CD4-positive, alpha-beta memory T cell (primary cell): Measurements from ENCODE around the gene SHISA6. TPM values are rescaled to one million over a fixed set of nuclear protein-coding genes. Genes with fewer than 3 reads are reported as not detected.

Experiments
- CTCF ChIA-PET: fragments of 350-600 bp; sonication (Branson Sonifier 250); formaldehyde crosslinking; loops from one replicate; lab custom pipeline; 2021; ENCODE audit warnings: inconsistent platforms; ENCODE audit not compliant: partially characterized antibody; lab: Charles Lee
- POLR2A ChIA-PET: fragments of 350-600 bp; sonication (Branson Sonifier 250); formaldehyde crosslinking; loops from one replicate; lab custom pipeline; 2021; ENCODE audit not compliant: partially characterized antibody; lab: Charles Lee
- DNase-seq, 5 donors: peaks; one replicate each; pipeline versions ENCODE4 v3.0.0 to v3.0.0-alpha.2; 2020 to 2022; ENCODE audit warnings: mixed read lengths in 1 of 5
- H3K27ac ChIP-seq: one replicate; pipeline ENCODE4 v1.7.0; 2013; ENCODE audit warnings: low read depth, low read length
- H3K27me3 ChIP-seq: 2 replicates; pipeline ENCODE4 v1.7.0; 2013; ENCODE audit warnings: mild to moderate bottlenecking, low read length, moderate library complexity; ENCODE audit not compliant: insufficient read depth
- H3K36me3 ChIP-seq: 2 replicates; pipeline ENCODE4 v1.7.0; 2013; ENCODE audit warnings: mild to moderate bottlenecking, low read length, moderate library complexity; ENCODE audit not compliant: insufficient read depth
- H3K4me1 ChIP-seq: 2 replicates; pipeline ENCODE4 v1.7.0; 2013; ENCODE audit warnings: mild to moderate bottlenecking, low read length, moderate library complexity; ENCODE audit not compliant: insufficient read depth
- H3K4me3 ChIP-seq, 2 donors: one replicate each; pipeline ENCODE4 v1.7.0; 2013; ENCODE audit warnings: low read length in 2 of 2, mild to moderate bottlenecking in 1 of 2
- H3K9me3 ChIP-seq, 2 donors: one replicate each; pipeline ENCODE4 v1.7.0; 2013; ENCODE audit warnings: low read length in 2 of 2, control low read depth in 1 of 2; ENCODE audit not compliant: control insufficient read depth in 1 of 2
- H3K27ac Mint-ChIP-seq, 7 donors: one replicate each; pipeline ENCODE4 v1.8.0; 2020 to 2021; ENCODE audit warnings: mixed read lengths in 7 of 7, mild to moderate bottlenecking in 6 of 7, inconsistent platforms in 3 of 7, moderate library complexity in 3 of 7
- H3K27me3 Mint-ChIP-seq, 2 donors: one replicate each; pipeline ENCODE4 v1.8.0; 2020 to 2021; ENCODE audit warnings: mixed read lengths in 2 of 2
- H3K36me3 Mint-ChIP-seq, 2 donors: one replicate each; pipeline ENCODE4 v1.8.0; 2020 to 2021; ENCODE audit warnings: mixed read lengths in 2 of 2, inconsistent platforms in 1 of 2, mild to moderate bottlenecking in 1 of 2
- H3K4me1 Mint-ChIP-seq, 4 donors: one replicate each; pipeline ENCODE4 v1.8.0; 2020 to 2021; ENCODE audit warnings: mixed read lengths in 4 of 4, mild to moderate bottlenecking in 1 of 4
- H3K4me3 Mint-ChIP-seq, 8 donors: one replicate each; pipeline ENCODE4 v1.8.0; 2020 to 2021; ENCODE audit warnings: mixed read lengths in 8 of 8, mild to moderate bottlenecking in 7 of 8, moderate library complexity in 6 of 8, inconsistent platforms in 3 of 8
- H3K9me3 Mint-ChIP-seq, 8 donors: one replicate each; pipeline ENCODE4 v1.8.0; 2020 to 2021; ENCODE audit warnings: mixed read lengths in 8 of 8, mild to moderate bottlenecking in 5 of 8, inconsistent platforms in 3 of 8, moderate library complexity in 1 of 8
- intact Hi-C: fragments of 100-400 bp; cut with micrococcal nuclease; formaldehyde crosslinking; loops from one replicate; pipeline ENCODE4 v1.15.1; 2023
- polyA plus RNA-seq, 2 donors: library from polyadenylated mRNA; unstranded; fragments of 300-500 nt; fragmentation: Illumina TruSeq; gene quantifications; one replicate each; pipeline ENCODE4 v1.2.3, GENCODE V29; 2021
- total RNA-seq, 2 experiments: library from RNA; stranded (reverse); gene quantifications; one replicate each; pipeline ENCODE4 v1.2.3, GENCODE V29; 2021

Gene SHISA6
- total and polyA plus RNA-seq, 4 experiments from 2014 or later, result not detected

- no peak overlapping the region for H3K27ac Mint-ChIP-seq
Measured at GRCh38 chr17:11221196-11221595, 19.8 kb upstream of the SHISA6 start.

GRCh38 chr17:11221721-11222120 lies 19.3 kb upstream of the SHISA6 start:
- H3K4me1 Mint-ChIP-seq, result no peaks in the 10 kb centered on the region
- no peak overlapping the region for H3K4me3 Mint-ChIP-seq
- DNase-seq, result no peak
- Histone ChIP-seq H3K4me3 (no peak overlapping the region), H3K4me1 (no peaks in the 10 kb centered on the region), H3K9me3 (no peaks in the 10 kb centered on the region), H3K27ac (no peak overlapping the region), H3K36me3 (no peaks in the 10 kb centered on the region), H3K27me3 (no peaks in the 10 kb centered on the region)
- H3K27me3 Mint-ChIP-seq, result peaks cover 0 to 6% of the 10 kb centered on the region in 2 donors
- no peaks in the 10 kb centered on the region for H3K36me3 Mint-ChIP-seq
- intact Hi-C loops, result no loop called here
- ChIA-PET CTCF (no interaction called here), POLR2A (no interaction called here)
- peaks cover 0 to 9% (median 6%) of the 10 kb centered on the region in 8 donors for H3K9me3 Mint-ChIP-seq
- H3K27ac Mint-ChIP-seq, result no peak overlapping the region

More at GRCh38 chr17:11221196-11221595, 19.8 kb upstream of the SHISA6 start:
- Mint-ChIP-seq H3K36me3 (no peaks in the 10 kb centered on the region), H3K9me3 (peaks cover 0 to 9% (median 6%) of the 10 kb centered on the region in 8 donors), H3K27me3 (peaks cover 0 to 6% of the 10 kb centered on the region in 2 donors), H3K4me3 (no peak overlapping the region), H3K4me1 (no peaks in the 10 kb centered on the region)
- Histone ChIP-seq H3K36me3 (no peaks in the 10 kb centered on the region), H3K4me3 (no peak overlapping the region), H3K9me3 (no peaks in the 10 kb centered on the region), H3K27me3 (no peaks in the 10 kb centered on the region), H3K27ac (no peak overlapping the region), H3K4me1 (no peaks in the 10 kb centered on the region)
- intact Hi-C loops, result no loop called here
- no peak for DNase-seq
- POLR2A ChIA-PET, result no interaction called here
- CTCF ChIA-PET, result no interaction called here

- Histone ChIP-seq H3K9me3 (no peaks in the 10 kb centered on the region), H3K36me3 (no peaks in the 10 kb centered on the region), H3K4me3 (no peak overlapping the region), H3K27ac (no peak overlapping the region), H3K27me3 (no peaks in the 10 kb centered on the region), H3K4me1 (no peaks in the 10 kb centered on the region)
- DNase-seq, result no peak
- no peaks in the 10 kb centered on the region for H3K36me3 Mint-ChIP-seq
- no peak overlapping the region for H3K27ac Mint-ChIP-seq
- no peaks in the 10 kb centered on the region for H3K4me1 Mint-ChIP-seq
- peaks cover 0 to 17% (median 4%) of the 10 kb centered on the region in 8 donors for H3K9me3 Mint-ChIP-seq
- no peak overlapping the region for H3K4me3 Mint-ChIP-seq
- CTCF ChIA-PET, result no interaction called here
- intact Hi-C loops, result no loop called here
- peaks cover 19 to 23% of the 10 kb centered on the region in 2 donors for H3K27me3 Mint-ChIP-seq
- POLR2A ChIA-PET, result no interaction called here
Measured at GRCh38 chr17:11238705-11239104, 2.3 kb upstream of the SHISA6 start.

- Histone ChIP-seq H3K9me3 (no peaks in the 10 kb centered on the region), H3K27ac (no peak overlapping the region), H3K36me3 (no peaks in the 10 kb centered on the region), H3K4me1 (no peaks in the 10 kb centered on the region), H3K4me3 (no peak overlapping the region), H3K27me3 (no peaks in the 10 kb centered on the region)
- no peak overlapping the region for H3K27ac Mint-ChIP-seq
- no peak for DNase-seq
- POLR2A ChIA-PET, result no interaction called here
- H3K4me3 Mint-ChIP-seq, result no peak overlapping the region
- CTCF ChIA-PET, result no interaction called here
- peaks cover 0 to 17% (median 4%) of the 10 kb centered on the region in 8 donors for H3K9me3 Mint-ChIP-seq
- H3K36me3 Mint-ChIP-seq, result no peaks in the 10 kb centered on the region
- H3K27me3 Mint-ChIP-seq, result peaks cover 19 to 23% of the 10 kb centered on the region in 2 donors
- H3K4me1 Mint-ChIP-seq, result no peaks in the 10 kb centered on the region
- intact Hi-C loops, result no loop called here
Measured at GRCh38 chr17:11239379-11239970, 1.5 kb upstream of the SHISA6 start.

- intact Hi-C loops, result no loop called here
- no peaks in the 10 kb centered on the region for H3K36me3 ChIP-seq
- DNase-seq, result no peak
- peaks cover 19 to 23% of the 10 kb centered on the region in 2 donors for H3K27me3 Mint-ChIP-seq
- H3K4me1 Mint-ChIP-seq, result no peaks in the 10 kb centered on the region
- POLR2A ChIA-PET, result no interaction called here
- no peaks in the 10 kb centered on the region for H3K9me3 ChIP-seq
- no peaks in the 10 kb centered on the region for H3K4me1 ChIP-seq
- no peaks in the 10 kb centered on the region for H3K36me3 Mint-ChIP-seq
- CTCF ChIA-PET, result no interaction called here
- H3K9me3 Mint-ChIP-seq, result peaks cover 0 to 17% (median 6%) of the 10 kb centered on the region in 8 donors
- no peak overlapping the region for H3K27ac Mint-ChIP-seq
- H3K27me3 ChIP-seq, result no peaks in the 10 kb centered on the region
- H3K27ac ChIP-seq, result no peak overlapping the region
- H3K4me3 ChIP-seq, result no peak overlapping the region
- no peak overlapping the region for H3K4me3 Mint-ChIP-seq
Measured at GRCh38 chr17:11240041-11240840, 772 bp upstream of the SHISA6 start.

- no peak for DNase-seq
- no peak overlapping the region for H3K27ac ChIP-seq
- no peaks in the 10 kb centered on the region for H3K9me3 ChIP-seq
- Mint-ChIP-seq H3K4me1 (no peaks in the 10 kb centered on the region), H3K27ac (no peak overlapping the region), H3K9me3 (peaks cover 0 to 17% (median 8%) of the 10 kb centered on the region in 8 donors), H3K4me3 (no peak overlapping the region), H3K36me3 (no peaks in the 10 kb centered on the region), H3K27me3 (peaks cover 19 to 22% of the 10 kb centered on the region in 2 donors)
- ChIA-PET CTCF (no interaction called here), POLR2A (no interaction called here)
- H3K4me3 ChIP-seq, result no peak overlapping the region
- H3K27me3 ChIP-seq, result no peaks in the 10 kb centered on the region
- H3K4me1 ChIP-seq, result no peaks in the 10 kb centered on the region
- H3K36me3 ChIP-seq, result no peaks in the 10 kb centered on the region
- intact Hi-C loops, result no loop called here
Measured at GRCh38 chr17:11241611-11242226, 706 bp downstream of the SHISA6 start.

- Histone ChIP-seq H3K27ac (no peak overlapping the region), H3K4me3 (no peak overlapping the region), H3K36me3 (no peaks in the 10 kb centered on the region), H3K4me1 (no peaks in the 10 kb centered on the region), H3K27me3 (no peaks in the 10 kb centered on the region), H3K9me3 (no peaks in the 10 kb centered on the region)
- DNase-seq, result no peak
- H3K4me1 Mint-ChIP-seq, result no peaks in the 10 kb centered on the region
- H3K27me3 Mint-ChIP-seq, result peaks cover 19 to 22% of the 10 kb centered on the region in 2 donors
- no peak overlapping the region for H3K27ac Mint-ChIP-seq
- H3K4me3 Mint-ChIP-seq, result no peak overlapping the region
- CTCF ChIA-PET, result no interaction called here
- POLR2A ChIA-PET, result no interaction called here
- H3K36me3 Mint-ChIP-seq, result no peaks in the 10 kb centered on the region
- intact Hi-C loops, result no loop called here
- peaks cover 0 to 18% (median 7%) of the 10 kb centered on the region in 8 donors for H3K9me3 Mint-ChIP-seq
Measured at GRCh38 chr17:11242411-11242810, 1.4 kb downstream of the SHISA6 start.
